HG03432 (cell line): ENCODE data around the gene PRICKLE1.

ENCODE experiments used
- ATAC-seq: cut with Tn5 transposase; IDR thresholded peaks from one replicate; pipeline ENCODE4 v1.9.1; 2021; ENCODE audit warnings: mild to moderate bottlenecking, moderate library complexity; ENCODE audit not compliant: unreplicated experiment

The PRICKLE1 gene

GRCh38 chr12:42462486-42462885 lies 127.1 kb downstream of the PRICKLE1 start:
- no peak for ATAC-seq

- no peak for ATAC-seq
Measured at GRCh38 chr12:42459336-42459847, 130.2 kb downstream of the PRICKLE1 start.

GRCh38 chr12:42458575-42458974 lies 131.0 kb downstream of the PRICKLE1 start:
- ATAC-seq, result no peak

- peak; percentile 54 for ATAC-seq
Measured at GRCh38 chr12:42450248-42450647, 139.3 kb downstream of the PRICKLE1 start.

GRCh38 chr12:42448841-42449240 lies 140.7 kb downstream of the PRICKLE1 start:
- no peak for ATAC-seq

GRCh38 chr12:42447371-42447786 lies 142.2 kb downstream of the PRICKLE1 start:
- no peak for ATAC-seq

- no peak for ATAC-seq
Measured at GRCh38 chr12:42446761-42447160, 142.8 kb downstream of the PRICKLE1 start.

- no peak for ATAC-seq
Measured at GRCh38 chr12:42445891-42446290, 143.7 kb downstream of the PRICKLE1 start.

- ATAC-seq, result no peak
Measured at GRCh38 chr12:42444192-42444943, 145.2 kb downstream of the PRICKLE1 start.

GRCh38 chr12:42442888-42443287 lies 146.7 kb downstream of the PRICKLE1 start:
- ATAC-seq, result no peak

- no peak for ATAC-seq
Measured at GRCh38 chr12:42442311-42442759, 147.2 kb downstream of the PRICKLE1 start.

GRCh38 chr12:42440608-42441007 lies 148.9 kb downstream of the PRICKLE1 start:
- no peak for ATAC-seq

GRCh38 chr12:42432517-42433140 lies 156.9 kb downstream of the PRICKLE1 start:
- no peak for ATAC-seq

GRCh38 chr12:42428850-42429249 lies 160.7 kb downstream of the PRICKLE1 start:
- no peak for ATAC-seq

- ATAC-seq, result no peak
Measured at GRCh38 chr12:42426746-42427145, 162.8 kb downstream of the PRICKLE1 start.

GRCh38 chr12:42422785-42423184 lies 166.8 kb downstream of the PRICKLE1 start:
- peak; percentile 51 for ATAC-seq

- ATAC-seq, result peak; percentile 96
Measured at GRCh38 chr12:42421844-42422779, 167.4 kb downstream of the PRICKLE1 start.

- ATAC-seq, result no peak
Measured at GRCh38 chr12:42420395-42420794, 169.2 kb downstream of the PRICKLE1 start.

GRCh38 chr12:42410340-42410739 lies 179.2 kb downstream of the PRICKLE1 start:
- no peak for ATAC-seq

- ATAC-seq, result no peak
Measured at GRCh38 chr12:42409471-42409870, 180.1 kb downstream of the PRICKLE1 start.

GRCh38 chr12:42407306-42407705 lies 182.2 kb downstream of the PRICKLE1 start:
- ATAC-seq, result no peak
